G401.6 (cell line): ENCODE measurements around the gene LITAFD.
"Not testable (repeated sequence)": the region's sequence is repeated elsewhere in the genome, so short reads cannot be mapped to it uniquely, and the experiment has no call there.

Source experiments
- FAIRE-seq: peaks from 2 replicates; lab custom pipeline; 2012; peaks lifted over from hg19 to GRCh38; lab: Jason Lieb, UNC

Gene LITAFD

DNA sequence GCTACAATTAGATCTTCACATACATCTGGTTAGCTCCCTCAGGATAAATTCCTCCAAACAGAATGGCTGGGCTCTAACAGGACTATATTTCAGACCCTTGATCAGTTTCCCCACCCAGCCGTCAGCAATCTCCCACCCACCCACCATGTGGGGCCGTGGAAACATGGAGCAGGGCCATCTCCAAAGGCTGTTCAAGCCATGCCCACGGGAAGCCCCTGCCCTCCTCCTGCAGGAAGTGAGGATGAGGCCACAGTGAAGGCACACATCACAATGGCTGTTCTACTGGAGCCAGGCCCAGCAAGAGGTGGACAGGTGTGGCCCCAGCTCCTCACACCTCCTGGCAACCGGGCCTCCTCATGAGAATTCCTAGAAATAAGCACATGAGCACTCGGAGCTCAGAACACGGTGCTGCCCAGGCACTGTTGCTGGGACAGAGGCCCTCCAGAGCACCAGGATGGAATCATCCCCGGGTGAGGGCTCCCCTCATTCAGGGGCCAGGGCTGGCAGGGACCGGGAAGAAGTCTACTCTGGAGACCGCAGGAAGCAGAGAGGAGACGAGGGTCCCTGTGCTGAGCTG lies at the start of gene LITAFD:
Gene LITAFD (plus strand): TSS at position 311 of the 577 bp plus-strand sequence. CDS start 2,005 bp downstream, outside the sequence.
- no peak for FAIRE-seq

GRCh38 chr16:8832717-8833105 lies 49.4 kb upstream of the LITAFD start:
- FAIRE-seq: no peak

- FAIRE-seq: not testable (repeated sequence)
These were observed 45.4 kb upstream of the LITAFD start for GRCh38 chr16:8836797-8837196.

- FAIRE-seq: not testable (repeated sequence)
These were observed 44.6 kb upstream of the LITAFD start for GRCh38 chr16:8837594-8837993.

DNA sequence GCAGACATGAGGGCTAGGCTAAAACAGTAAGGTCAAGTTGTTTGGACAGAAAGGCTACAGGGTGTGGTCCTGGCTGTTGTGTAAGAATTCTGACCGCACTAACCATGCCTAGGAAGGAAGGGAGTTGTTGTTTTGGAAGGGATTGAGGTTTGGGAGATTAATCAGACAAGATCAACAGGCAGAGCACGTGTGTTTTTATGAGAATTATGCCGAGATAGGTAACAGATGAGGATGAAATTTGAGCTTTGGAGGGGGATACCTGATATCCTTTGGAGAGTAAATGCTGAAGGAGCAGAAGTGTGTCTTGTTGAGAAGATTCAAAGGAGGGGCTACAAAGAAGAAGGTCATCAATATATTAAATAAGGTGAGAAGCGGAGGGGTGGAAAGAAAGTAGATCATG lies 40.1 kb upstream of the LITAFD start:
- FAIRE-seq: not testable (repeated sequence)

DNA sequence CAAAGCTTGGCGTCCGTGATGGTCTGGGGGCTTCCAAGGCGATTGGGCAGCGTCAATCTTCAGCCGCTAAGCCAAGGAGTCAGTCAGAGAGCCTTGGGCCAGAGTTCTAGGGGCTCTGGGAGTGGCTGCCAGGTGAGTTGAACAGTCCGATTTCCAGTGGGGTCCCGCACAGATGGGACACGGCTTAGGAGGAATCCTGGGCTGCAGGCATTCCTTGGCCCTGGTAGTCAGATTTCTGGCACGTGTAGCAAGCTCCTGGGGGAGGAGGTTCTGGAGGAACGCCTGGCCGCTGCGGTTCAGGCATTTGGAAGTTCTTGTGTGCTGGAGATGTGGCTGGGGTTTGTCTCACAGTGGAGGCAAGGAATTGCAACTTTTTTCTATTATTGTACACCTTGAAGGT lies 38.9 kb upstream of the LITAFD start:
- not testable (repeated sequence) for FAIRE-seq

DNA sequence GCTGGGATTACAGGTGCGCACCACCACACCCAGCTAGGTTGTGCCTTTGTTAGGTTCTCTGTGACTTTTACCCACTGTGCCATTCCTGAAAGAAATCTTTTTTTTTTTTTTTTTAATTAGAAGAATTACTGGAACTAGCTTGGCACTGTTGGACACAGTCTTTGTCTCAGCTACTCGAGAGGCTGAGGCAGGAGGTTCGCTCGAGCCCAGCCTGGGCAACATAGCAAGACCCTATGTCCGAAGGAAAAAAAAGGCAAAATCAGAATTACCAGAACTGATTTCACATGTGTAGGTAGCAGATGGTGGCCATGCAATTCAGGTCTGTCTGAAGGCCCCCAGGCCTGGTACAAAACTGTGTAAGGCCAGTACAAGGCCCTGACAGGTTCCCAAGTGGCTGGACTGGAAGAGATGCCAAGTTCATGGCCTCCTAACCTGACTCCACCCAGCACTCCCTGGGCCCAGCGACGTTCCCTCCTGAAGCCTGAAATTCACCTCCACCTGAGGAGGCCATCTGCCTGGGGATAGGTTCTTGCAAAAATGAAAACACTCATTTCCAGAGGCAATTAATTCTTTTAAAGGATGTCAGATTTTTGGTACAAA lies 36.4 kb upstream of the LITAFD start:
- no peak for FAIRE-seq

- no peak for FAIRE-seq
These were observed 35.7 kb upstream of the LITAFD start for GRCh38 chr16:8846401-8846932.

- no peak for FAIRE-seq
These were observed 35.0 kb upstream of the LITAFD start for GRCh38 chr16:8847145-8847544.

- FAIRE-seq: no peak
These were observed 34.5 kb upstream of the LITAFD start for GRCh38 chr16:8847623-8848022.

- no peak for FAIRE-seq
These were observed 33.8 kb upstream of the LITAFD start for GRCh38 chr16:8848231-8848938.

DNA sequence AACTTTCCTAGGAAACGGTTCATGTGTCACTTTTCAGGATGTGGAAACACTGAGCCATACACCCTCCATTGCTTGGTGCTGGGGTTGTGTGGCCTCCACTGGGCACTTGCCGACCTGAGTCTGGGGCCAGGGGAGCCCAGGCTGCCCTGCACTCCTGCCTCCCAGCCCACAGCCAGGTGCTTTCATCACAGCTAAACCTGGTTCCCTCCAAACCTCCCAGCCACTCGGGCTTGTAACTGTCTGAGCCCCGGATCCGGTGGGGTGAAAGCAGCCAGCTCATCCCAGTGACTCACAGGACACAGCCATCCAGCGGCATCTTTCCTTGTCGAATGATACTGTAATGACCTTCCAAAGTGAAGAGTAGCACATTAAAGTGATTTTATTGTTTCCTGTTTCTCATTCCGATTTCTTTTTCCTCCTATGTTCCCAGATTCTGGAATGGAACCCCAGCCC lies 33.2 kb upstream of the LITAFD start:
- FAIRE-seq: no peak

- no peak for FAIRE-seq
These were observed 32.6 kb upstream of the LITAFD start for GRCh38 chr16:8849411-8850011.

GRCh38 chr16:8850279-8850885 lies 31.8 kb upstream of the LITAFD start:
- no peak for FAIRE-seq

GRCh38 chr16:8851761-8852403 lies 30.3 kb upstream of the LITAFD start:
- no peak for FAIRE-seq

DNA sequence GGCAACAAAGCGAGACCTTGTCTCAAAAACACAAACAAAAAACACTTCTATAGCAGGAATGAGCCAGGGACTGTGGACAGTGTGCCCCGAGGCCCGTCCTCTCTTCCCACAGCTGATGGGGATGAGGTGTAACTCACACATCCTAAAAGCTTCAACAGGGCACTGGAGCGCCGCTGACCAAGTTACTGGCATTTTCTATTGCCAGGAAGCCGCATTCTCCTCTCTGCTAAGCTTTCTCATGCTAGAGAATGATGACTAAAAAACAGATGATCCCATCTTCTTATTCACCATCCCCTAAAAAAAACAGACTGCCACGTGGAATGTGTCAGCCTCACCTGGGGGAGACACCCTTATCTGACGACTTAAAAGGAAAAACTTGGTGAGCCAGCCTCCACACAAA lies 29.6 kb upstream of the LITAFD start:
- FAIRE-seq: no peak

DNA sequence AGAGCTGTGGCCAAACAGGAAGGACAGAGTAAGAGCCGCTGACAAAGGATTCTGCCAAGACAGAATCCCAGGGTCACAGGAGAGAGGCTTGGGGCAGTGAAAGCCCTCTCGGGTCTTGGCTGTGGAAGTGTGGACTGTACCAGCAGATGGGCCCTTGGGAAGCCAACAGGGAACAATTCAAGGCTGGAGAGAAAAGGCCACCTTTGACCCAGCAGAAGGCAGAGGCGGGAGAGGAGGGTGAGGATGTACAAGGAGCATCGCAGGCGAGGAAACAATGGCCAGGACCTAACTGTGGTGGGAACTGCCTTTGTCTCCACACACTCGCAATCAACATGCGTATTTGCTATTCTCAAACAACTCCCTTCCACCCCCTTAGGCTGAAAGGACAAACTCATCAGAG lies 29.0 kb upstream of the LITAFD start:
- no peak for FAIRE-seq

DNA sequence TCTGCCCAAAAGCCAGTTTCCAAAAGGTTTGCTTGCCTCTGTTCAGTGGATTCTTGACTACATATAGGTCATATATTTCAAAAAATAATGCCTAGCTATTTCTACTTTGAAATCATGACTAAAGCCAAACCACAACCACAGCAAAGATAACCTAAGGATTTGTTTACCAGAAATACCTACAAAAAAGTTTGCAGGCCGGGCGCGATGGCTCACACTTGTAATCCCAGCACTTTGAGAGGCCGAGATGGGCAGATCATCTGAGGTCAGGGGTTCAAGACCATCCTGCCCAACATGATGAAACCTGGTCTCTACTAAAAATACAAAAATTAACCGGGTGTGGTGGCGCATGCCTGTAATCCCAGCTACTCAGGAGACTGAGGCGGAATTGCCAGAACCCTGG lies 28.5 kb upstream of the LITAFD start:
- no peak for FAIRE-seq

DNA sequence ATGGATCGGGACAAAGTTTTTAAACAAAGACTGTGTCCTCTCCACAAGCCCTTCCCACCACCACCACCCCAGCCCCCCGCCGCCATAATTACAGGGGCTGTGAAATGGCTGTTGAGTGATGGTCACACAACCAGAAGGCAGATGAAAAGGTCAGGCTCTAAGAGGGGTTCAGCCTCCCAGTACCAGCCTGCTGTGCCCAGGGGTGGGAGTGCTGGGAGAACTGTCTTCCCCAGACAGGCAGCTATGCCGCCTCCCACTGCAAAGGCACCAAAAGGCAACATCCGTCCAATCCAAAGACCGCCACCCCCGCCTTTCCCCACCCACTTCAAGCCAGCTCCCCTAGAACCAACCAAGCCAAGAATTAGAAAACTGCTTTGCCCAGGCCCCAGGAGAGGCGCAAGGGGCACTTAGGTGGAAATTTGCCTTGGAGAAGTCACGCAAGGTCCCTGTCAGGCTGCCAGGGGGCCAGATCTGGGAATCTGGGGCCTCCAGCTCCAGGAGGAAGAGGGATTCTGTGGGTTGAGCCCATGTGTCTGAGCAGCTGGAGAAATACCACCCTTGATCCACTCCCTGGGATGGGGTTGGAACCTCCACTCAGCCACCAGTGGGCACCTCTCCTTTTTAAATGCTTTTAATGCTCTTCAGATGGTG lies 27.7 kb upstream of the LITAFD start:
- FAIRE-seq: no peak

GRCh38 chr16:8855051-8855786 lies 26.9 kb upstream of the LITAFD start:
- no peak for FAIRE-seq

- FAIRE-seq: no peak
These were observed 26.2 kb upstream of the LITAFD start for GRCh38 chr16:8855972-8856371.
